ENCODE measurements around the gene RHOBTB3.
A peak's percentile ranks its signal among the peaks of the same experiment; 100 is the strongest.
"Not testable (repeated sequence)": the region's sequence is repeated elsewhere in the genome, so short reads cannot be mapped to it uniquely, and the experiment has no call there.

RHOBTB3 gene, protein sequence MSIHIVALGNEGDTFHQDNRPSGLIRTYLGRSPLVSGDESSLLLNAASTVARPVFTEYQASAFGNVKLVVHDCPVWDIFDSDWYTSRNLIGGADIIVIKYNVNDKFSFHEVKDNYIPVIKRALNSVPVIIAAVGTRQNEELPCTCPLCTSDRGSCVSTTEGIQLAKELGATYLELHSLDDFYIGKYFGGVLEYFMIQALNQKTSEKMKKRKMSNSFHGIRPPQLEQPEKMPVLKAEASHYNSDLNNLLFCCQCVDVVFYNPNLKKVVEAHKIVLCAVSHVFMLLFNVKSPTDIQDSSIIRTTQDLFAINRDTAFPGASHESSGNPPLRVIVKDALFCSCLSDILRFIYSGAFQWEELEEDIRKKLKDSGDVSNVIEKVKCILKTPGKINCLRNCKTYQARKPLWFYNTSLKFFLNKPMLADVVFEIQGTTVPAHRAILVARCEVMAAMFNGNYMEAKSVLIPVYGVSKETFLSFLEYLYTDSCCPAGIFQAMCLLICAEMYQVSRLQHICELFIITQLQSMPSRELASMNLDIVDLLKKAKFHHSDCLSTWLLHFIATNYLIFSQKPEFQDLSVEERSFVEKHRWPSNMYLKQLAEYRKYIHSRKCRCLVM

DNA sequence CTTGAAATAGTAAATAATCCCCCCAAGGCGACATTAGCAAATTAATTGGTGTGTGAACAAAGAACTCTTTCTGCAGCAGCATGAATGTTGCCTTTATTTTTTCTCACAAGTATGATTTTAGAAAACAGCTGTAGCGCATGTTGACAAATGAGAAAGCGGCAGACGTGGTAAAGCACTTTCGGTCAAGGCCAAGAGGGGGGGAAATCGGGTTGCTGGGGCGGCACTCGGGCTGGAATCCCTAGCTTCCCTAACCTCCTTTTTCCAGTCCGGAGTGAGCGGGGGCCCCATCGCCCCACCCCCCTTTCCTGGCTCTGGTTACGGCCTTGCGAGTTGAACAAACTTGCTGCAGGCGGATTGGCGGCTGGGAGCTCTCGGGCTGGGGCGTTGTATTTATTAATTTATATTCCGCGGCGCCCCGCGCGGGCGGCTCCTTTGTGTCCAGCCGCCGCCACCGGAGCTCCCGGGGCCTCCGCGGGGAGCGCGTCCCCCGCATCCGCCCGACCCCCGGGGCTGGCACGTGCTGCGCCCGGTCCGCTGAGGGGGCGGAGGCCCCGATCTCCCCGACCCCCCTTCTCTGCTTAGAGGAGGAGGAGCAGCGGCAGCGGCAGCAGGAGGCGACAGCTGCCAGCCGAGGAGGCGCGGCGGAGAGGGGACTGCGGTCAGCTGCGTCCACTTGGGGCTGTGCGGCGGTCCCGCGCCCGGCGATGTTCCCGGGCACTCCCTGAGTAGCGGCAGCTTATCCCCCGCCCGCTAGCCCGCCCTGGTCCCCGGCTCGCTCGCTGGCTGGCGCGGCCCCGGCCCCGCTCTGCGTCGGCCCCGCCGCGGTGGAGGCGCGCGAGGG, at the start of gene RHOBTB3:
RHOBTB3 (plus strand) TSS at position 607 of the 841 bp plus-strand sequence. CDS start 347 bp downstream, outside the sequence.
- peak; percentile 35 for DNase-seq (ENCODE audit: low read depth)

DNA sequence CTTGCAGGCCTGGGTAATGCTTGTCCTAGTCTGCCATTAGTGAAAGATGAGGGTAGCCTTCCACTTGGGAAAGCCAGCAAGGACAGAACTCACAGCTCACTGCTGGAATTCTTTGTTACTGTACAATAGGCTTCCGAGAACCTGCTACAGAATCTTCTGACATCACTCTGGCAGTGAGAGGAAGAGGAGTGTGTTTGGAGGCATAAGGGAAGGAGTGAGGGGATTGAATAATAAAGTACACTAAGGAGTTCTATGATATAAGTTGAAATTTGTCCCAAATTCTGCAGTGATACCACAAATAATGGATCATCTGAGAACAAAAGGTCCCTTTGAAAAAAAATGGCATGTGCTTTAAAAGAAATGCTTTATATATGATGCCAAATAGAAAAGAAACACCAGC, 48.2 kb upstream of the RHOBTB3 start, which contains the start of gene SPATA9:
SPATA9 (minus strand) TSS at position 101 of the 400 bp plus-strand sequence. CDS start 137 bp downstream, outside the sequence.
- no peak for DNase-seq (ENCODE audit: low read depth)

DNA sequence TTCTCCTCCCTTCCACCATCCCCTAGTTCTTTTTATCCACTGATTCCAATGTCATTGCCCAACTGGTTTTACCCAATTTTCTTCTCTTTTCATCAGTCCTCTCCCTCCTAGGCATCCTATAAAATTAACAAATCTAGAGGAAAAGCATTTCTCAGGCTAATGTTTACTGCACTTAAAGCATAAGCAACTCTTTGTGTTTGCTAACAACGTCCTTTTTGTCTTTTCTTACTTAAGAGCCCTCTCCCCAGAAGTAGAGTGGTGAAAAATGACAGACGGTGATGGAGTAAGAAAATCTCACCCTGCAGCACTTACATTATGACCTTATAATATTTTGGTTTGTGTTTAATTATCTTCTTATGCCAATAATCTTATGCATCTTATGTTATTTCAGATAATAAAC, 46.8 kb upstream of the RHOBTB3 start:
- no peak for DNase-seq (ENCODE audit: low read depth)

DNA sequence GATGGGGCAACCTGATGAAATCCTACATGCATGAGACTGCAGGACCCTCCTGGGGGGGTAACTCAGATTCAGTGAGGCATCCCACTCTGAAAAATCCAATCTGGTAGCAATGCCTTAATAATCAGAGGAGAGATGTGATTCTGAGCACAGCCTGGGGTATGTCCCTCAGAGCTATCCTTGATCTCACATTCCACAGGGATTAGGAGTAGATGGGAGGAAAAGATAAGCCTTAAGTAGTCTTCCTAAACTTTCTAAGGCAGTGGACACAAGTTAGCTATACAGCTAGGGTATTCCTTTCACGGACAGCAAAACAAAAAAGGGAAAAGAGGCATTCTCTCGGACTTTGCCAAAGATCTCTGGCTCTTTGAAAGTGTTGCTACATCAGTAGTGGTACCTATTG, 44.5 kb upstream of the RHOBTB3 start:
- no peak for DNase-seq (ENCODE audit: low read depth)

DNA sequence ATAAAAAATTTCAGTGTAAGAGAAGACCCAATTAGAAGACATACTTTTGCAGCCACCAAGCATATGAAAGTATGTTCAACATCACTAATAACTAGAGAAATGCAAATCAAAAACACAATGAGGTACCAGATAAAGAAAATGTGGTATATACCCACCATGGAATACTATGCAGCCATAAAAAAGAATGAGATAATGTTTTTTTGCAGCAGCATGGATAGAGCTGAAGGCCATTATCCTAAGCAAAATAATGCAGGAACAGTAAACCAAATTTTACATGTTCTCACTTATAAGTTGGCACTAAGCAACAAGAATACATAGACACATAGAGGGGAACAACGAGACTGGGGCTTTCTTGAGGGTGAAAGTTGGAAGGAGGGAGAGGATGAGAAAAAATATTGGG, 41.5 kb upstream of the RHOBTB3 start:
- DNase-seq (ENCODE audit: low read depth) = no peak

DNA sequence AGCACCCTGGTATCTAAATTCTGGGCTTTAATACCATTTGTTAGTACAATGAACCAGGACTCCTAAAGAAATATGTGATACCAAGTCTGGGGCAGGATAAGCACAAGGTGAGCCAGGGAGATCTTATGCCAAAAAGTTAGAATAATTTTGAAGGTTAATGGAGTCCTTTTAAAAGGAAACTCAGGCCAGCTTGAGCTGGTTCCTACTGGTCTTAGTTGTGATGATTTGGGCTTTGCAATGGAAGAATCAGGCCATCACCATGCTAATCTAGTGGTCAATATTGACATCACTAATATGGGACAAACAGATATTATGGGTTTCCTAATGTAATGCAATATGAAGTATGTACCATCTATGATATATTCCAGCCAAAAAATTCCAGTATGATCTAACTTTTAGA, 40.8 kb upstream of the RHOBTB3 start:
- no peak for DNase-seq (ENCODE audit: low read depth)

DNA sequence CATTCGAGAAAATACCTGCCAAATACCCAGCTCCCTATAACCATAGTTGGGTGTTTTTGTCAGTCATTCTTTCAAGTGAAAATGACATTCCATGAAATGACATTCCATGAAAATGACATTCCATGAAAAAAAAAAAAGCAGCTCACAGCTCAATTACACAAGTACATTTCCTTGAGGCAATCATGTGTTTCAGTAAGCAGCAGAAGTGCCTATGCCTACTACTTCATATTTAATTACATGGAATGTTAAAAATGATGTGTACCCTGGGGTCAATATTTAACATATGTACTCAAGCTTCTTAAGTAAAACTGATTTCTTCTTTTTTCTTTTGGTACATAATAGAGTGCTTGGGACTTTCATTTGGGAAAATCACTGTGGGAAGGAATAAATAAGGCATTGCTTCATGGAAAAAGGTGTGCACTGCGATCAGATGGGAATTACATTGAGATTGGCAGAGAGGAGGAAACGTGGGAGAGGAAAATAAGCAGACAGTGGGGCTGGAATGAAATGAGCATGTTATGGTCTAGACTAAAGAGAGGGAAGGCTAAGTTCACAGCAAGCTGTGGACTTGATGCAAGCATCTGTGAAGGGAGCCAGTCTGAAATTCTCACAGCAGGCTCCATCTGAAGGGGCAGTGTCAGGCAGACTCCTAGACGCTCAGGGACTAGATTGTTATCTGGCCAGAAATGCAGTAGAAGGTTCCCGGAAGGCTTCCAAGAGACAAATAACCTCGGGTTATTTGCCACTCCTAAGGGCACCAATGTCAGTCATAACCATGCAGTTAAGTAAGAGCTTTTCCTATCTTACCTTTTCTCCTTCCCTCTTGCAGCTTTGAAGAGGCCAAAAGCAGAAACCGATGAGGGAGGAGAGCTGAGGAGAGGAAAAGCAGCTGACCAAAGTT, 33.1 kb upstream of the RHOBTB3 start:
- no peak for DNase-seq (ENCODE audit: low read depth)

DNA sequence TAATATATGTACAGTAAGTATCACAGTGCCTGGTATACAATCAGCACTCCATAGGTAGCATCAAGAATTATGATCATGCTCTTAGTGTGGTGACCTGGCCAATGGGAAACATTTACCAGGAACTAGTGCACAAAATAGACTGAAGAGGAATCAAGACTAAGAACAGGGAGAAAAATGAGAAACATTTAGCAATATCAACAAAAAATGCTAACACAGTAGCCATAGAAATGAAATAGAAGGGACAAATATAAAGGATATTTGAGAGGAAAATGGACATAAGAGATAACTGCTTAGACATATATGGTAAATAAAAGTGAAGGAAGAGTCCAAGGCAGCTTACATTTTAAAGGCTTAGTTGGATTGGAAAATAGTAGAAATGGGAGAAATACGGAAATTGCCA, 31.8 kb upstream of the RHOBTB3 start:
- no peak for DNase-seq (ENCODE audit: low read depth)

DNA sequence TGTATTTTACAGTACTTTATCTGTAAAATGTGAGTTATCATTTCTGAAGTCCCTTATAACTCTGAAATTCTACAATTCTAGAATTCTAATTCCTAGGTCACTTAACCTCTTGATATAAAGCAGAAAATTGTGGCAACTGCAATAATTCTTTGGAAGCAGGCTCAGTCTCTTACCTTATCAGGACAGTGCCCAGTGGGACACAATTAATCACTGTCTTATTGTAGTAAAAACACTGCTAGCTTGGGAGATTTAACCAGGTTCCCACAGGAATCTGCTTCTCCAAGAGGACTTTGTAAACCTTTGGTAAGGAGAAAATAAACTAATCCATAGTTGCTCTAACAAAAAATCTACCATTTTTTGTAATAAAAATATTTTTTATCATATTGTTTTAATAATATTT, 30.1 kb upstream of the RHOBTB3 start:
- no peak for DNase-seq (ENCODE audit: low read depth)

DNA sequence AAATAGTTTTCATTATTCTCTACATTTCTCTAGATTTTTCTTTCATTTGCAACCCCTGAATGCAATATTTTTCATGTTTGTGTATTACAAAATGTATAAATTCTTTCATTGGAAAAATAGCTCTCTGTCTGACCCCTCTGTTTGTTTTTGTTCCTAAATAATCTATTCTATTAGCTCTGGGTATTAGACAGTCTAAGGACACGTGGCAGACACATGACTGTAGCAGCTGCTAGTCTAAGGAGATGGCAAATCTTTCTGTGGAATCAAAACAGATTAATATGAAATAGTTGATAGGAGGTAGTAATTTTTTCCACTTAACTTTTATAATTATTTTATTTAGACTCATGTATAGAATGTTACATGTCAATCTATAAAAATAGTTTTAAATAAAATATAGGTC, 27.0 kb upstream of the RHOBTB3 start:
- no peak for DNase-seq (ENCODE audit: low read depth)

DNA sequence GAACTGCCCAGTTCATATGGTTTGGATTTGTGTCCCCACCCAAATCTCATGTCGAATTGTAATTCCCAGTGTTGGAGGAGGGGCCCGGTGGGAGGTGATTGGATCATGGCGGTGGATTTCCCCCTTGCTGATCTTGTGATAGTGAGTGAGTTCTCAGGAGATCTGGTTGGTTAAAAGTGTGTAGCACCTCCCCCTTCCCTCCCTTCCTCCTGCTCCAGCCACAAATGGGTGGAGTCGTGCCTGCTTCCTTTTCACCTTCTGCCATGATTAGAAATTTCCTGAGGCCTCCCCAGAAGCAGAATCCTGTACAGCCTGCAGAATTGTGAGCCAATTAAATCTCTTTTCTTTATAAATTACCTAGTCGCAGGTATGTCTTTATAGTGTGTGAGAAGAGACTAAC, 24.9 kb upstream of the RHOBTB3 start:
- not testable (repeated sequence) for DNase-seq (ENCODE audit: low read depth)

DNA sequence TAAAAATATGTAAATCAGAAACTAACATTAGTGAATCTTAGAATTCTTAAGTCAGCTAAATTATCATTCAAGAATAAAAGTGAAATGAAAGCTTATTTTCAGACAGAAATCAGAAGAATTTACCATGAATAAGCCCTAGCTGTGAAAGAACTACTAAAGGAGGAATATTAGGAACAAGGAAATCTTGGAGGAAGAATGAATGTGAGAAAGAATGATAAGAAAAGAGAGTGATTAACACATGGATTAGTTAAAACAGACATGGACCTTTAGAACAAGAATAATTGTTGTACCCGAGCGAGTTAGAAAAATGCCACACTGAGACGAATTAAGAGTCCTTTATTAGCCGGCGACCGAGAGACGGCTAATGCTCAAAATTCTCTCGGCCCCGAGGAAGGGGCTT, 24.1 kb upstream of the RHOBTB3 start:
- no peak for DNase-seq (ENCODE audit: low read depth)

DNA sequence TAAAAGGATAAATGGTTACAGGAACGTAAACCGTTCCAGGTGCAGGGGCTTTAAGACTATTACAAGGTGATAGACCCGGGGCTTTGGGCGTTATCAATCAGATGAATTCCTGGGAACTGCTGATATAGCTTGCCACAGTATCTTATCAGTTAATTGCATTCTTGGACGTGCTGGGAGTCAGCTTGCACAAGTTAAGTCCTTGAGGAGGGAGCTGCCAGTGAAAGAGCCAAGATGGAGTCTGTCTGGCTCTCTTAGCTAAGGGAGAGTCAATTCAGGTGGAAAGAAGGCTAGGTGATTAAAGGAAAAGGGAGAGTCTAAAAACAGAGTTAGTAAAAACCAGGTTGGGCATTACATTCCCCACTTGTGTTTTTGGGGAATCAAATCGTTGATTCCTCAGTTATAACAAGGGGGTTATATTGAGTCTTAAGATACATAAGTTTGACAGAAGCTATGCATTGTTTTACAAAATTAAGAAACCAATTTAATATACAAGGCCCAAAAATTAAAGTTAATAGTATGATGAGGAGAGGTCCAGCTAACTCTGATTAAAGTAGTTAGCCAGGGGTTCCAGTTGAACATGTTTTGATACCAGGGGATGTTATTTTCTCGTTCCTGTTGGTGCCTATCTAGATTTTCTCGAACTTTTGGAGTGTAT, 23.5 kb upstream of the RHOBTB3 start:
- not testable (repeated sequence) for DNase-seq (ENCODE audit: low read depth)

DNA sequence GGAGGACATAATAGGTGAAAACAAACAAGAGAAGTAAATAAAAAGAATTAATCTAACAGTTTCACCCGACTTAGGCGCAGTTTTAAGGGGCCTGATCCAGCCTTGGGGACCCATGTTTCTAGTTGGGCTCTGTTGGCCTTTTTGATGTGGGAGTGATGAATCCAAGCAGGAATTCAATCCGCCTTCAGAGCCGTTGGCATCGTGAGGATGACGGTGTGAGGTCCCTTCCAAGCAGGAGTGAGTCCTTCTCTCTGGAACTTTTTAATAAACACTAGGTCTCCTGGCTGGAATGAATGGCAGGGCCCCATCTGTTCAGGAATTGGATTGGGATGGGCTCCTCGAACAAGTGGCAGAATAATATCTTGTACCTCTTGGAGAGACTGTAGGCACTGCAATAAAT, 22.3 kb upstream of the RHOBTB3 start:
- no peak for DNase-seq (ENCODE audit: low read depth)

DNA sequence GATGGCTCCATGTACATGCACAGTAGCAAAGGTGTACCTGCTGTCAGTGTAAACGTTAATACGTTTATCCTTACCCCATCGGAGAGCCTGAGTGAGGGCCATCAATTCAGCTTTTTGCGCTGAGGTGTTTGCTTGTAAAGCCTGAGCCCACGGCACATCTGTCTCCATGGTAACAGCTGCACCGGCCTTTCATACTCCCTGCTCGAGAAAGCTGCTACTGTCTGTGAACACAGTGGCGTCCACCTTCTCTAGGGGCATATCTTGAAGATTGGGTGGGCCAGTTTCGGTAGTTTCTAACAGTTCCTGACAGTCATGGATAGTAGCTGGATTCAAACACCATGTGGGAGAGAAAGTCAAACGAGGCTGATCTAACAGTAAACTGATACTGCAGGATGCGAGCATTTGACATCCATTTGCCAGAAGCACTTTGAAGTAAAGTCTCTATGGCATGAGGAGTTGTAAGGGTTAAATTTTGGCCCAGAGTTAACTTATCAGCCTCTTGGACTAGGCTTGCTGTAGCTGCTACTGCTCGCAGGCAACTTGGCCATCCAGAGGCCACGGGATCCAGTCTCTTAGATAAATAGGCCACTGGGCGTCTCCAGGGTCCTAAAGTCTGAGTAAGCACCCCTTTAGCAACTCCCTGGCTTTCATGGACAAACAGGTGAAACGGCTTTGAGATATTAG, 21.0 kb upstream of the RHOBTB3 start:
- no peak for DNase-seq (ENCODE audit: low read depth)

DNA sequence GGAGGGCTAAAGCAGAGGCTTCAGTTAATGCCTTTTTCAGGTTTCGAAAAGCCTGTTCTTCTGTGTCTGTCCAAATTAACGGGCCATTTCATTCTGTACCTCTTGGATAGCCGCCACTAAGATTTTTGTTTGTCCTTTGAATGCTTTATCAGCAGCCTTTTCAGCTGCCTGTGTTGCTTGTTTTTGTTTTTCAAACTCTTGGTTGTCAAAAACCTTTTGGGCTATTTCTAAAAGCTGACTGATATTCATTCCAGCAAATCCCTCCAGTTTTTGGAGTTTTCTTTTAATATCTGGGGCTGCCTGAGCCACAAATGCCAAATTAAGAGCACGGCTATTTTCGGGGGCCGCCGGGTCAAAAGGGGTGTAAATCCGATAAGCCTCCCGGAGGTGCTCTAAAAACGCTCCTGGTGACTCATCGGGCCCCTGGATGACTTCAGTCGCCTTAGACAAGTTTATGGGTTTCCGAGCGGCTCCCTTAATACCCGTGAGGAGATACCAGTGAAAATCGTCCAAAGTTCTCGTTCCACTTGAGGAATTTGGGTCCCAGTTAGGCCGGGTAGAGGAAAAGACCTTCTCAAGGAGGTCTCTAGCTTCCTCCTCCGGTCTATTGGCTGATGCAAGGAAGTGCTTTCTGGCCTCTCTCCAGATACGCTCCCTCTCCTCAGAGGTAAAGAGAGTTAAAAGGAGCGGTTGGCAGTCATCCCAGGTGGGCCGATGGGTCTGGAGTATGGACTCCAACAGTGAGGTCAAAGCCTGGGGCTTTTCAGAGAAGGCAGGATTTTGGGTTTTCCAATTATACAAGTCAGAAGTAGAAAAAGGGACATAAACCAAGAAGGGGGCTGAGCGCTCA, 20.3 kb upstream of the RHOBTB3 start:
- DNase-seq (ENCODE audit: low read depth) = not testable (repeated sequence)

DNA sequence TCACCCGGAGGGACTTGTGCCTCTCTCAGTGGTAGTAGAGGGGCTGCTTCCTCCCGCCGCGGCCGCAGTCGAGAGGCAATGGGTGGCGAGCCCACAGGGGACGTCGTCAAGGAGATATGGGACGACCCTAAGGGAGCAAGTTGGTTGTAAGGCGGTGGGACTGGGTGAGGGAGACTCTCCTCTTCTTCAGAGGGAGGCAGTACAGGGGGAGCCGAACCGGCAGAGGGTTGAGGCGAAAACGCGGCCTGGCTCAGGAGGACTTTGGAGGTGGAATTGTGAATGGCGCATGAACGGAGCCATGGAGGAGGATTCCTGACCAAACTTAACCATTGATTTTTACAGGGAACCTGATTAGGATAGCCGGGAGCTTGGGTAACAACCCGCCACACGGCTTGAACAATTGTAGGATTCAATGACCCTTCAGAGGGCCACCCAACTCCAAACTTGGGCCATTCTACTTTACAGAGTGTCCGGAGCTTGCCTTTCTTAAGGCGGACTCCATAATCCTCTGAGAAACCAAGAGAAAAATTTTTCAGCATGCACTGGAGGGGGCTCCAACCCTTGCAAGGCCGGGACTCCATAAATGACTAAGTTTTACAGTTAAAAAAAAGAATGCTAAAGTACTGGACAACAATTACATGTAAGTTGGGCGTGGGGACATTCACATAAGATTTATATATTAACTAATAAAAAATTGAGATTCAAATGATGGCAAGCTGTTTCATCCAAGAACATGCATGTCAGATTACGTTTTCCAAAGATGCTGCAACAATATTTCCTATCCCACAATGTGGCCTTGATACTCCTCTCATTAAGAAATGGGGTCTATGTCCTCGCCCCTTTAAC, 19.4 kb upstream of the RHOBTB3 start:
- no peak for DNase-seq (ENCODE audit: low read depth)

DNA sequence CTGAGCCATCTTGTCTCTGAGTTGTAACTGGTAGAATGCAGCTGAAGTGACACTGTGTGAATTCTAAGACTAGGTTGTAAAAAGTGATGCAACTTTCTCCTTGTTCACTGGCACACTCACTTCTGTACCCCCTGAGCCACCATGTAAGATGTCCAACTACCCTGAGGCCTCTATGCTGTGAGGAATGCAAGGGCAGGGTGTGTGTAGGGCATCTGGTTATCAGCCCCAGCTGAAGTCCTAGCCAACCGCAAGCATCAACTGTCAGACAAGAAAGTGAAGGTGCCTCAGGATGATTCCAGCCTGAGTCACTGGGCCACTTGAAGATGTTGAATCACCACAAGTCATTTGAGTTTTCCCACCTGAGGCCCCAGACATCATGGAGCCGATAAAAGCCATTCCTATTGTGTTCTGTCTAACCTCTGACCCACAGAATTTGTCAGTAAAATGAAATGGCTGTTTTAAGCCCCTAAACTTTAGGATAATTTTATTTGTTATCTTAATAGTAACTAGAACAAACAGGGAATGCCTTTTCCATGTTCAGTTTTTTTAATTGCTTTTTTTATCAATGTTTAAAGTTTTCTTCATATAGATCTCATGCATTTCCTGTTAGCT, 18.7 kb upstream of the RHOBTB3 start:
- no peak for DNase-seq (ENCODE audit: low read depth)

Measured in stimulated activated CD4-positive, alpha-beta T cell treated with anti-CD3 and anti-CD28 coated beads, Interleukin-2, amount 100 ng/mL, for 4 hours (primary cell).